GM18519 (cell line): ENCODE results near the gene CLSTN2.

Source experiments
- ATAC-seq: cut with Tn5 transposase; IDR thresholded peaks from one replicate; pipeline ENCODE4 v1.9.1; 2021; ENCODE audit warnings: mild to moderate bottlenecking, moderate library complexity; ENCODE audit not compliant: unreplicated experiment, low FRiP score

CLSTN2 gene

DNA sequence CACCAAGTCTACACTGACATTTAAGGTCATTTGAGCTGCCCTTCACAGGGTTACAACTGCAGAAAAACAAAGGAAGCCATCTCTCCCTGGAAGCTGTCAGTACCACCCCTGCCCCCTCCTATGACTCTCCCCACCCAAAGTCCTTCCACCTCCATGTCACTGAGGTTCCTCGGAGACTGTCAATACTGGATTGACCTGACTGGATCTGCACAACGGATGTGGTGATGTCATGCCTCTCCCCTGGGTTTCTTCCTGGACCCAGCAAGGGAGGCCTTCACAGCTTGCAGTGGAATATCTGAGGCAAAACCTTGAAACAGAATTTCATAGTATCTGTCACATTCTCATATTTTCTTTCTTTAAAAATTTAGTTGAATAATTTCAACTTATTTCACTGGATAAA, 153.5 kb downstream of the CLSTN2 start:
- ATAC-seq, result no peak

DNA sequence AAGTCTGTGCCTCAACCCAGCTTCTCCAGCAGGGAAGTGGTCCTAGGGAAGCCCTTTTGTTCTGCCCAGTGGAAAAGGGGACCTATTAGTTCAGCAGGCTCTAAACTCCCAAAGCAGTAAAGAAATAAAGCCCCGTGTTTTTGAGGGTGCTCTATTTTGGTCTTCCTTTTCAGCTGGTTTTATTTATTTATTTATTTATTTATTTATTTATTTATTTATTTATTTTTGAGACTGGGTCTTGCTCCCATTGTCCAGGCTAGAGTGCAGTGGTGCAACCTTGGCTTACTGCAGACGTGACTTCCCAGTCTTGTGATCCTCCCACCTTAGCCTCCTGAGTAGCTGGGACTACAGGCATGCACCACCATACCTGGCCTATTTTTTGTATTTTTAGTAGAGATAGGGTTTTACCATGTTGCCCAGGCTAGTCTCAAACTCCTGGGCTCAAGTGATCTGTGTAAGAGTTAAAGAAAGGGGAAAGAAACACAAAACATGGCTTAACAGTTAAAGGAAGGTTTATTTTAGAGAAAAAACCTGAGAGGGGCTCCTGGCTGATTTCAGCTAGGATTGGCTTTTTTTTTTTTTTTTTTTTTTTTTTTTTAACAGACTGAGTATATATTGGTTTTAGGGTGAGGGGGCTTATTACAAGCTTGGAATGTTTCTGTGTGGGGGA, 154.6 kb downstream of the CLSTN2 start:
- ATAC-seq, result no peak

- no peak for ATAC-seq
These were observed 156.2 kb downstream of the CLSTN2 start for GRCh38 chr3:140091143-140091542.

- no peak for ATAC-seq
These were observed 158.0 kb downstream of the CLSTN2 start for GRCh38 chr3:140092848-140093536.

GRCh38 chr3:140093742-140094141, 158.8 kb downstream of the CLSTN2 start:
- ATAC-seq, result no peak

- ATAC-seq, result no peak
These were observed 159.5 kb downstream of the CLSTN2 start for GRCh38 chr3:140094487-140094886.

DNA sequence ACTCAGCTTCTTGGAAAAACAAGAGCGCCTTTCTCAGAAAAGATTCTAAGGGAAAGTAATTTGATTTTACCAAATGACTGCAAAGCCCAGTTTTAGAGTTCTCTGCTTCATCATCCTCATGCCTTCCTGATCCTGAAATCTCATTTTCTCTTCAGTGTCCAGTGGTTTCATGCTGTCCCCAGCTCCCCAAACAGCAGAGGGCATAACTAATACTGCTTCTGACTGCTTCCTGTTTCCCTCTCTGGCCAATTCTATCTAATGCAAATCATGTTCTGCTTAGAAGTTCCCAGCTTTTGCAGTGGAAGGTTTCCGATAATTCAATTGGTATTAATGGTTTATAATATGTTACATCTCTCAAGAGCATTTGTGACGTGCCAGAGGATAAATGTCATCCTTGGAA, 161.1 kb downstream of the CLSTN2 start:
- no peak for ATAC-seq

GRCh38 chr3:140097874-140098635, 163.1 kb downstream of the CLSTN2 start:
- no peak for ATAC-seq

GRCh38 chr3:140100479-140100878, 165.5 kb downstream of the CLSTN2 start:
- ATAC-seq, result no peak

GRCh38 chr3:140103166-140103565, 168.2 kb downstream of the CLSTN2 start:
- no peak for ATAC-seq

DNA sequence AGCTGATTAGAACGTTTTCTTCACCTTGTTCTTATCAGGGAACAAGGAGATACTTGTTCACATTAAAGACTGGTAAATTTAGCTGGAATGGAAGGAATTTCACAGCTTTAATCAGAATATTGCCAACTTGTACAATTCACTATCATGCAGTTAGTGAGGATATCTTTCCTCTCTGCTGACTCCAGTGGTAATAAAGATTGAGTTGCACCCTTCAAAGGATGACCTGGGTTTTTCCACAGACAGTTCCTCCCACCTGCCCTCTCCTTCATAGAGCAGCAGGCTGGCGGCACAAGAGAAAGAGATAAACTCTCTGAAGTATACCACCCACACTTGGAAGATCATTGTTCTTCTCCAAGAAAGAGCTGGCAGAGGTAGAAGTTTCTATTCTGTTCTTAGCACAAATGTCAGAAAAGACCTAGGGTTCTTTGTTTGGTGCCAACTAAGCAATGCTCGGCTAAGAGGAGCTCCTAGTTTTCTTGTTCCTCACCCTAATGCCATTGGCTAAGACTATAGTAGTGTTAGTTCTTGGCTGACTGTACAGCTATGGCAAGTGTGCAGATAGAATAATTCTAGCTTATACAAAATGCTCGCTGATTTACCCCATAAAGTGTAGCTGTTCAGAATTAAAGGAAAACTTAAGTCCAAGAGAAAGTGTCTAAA, 169.1 kb downstream of the CLSTN2 start:
- no peak for ATAC-seq

DNA sequence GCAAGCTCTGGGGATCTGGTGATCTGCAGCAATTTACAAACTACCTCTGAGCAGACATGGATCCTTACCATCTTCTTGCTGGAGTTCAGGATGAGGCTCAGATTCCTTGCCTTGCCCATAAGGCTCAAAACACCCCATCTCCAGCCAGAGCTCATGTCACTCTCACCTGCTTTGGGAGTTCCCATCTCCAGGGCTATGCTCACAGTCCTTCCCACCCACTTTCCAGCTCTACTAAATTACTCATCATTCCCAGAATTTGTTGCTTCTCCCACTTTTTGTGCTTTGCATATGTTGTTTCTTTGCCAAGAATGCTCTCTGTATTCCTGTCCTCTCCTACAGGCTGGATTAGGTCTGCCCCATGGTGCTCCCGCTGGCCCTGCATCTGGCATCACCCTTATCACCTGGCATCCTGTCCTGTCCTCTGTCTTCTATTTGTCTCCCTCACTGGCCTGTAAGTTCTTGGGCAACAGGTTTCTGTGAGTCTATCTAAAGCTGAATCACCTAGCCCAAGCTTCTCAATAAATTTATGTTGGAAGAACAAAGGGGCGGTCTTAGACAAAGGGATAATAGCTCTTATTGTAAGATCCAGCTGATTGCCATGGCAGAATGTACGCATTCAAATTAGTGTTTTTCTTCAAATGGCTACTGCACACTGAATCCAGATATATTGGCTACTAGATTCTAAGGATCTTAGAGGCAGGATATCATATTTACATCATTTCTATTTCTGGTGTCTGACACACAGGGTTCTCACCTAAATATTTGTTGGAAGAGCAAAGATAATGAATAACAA, 179.2 kb downstream of the CLSTN2 start:
- no peak for ATAC-seq

DNA sequence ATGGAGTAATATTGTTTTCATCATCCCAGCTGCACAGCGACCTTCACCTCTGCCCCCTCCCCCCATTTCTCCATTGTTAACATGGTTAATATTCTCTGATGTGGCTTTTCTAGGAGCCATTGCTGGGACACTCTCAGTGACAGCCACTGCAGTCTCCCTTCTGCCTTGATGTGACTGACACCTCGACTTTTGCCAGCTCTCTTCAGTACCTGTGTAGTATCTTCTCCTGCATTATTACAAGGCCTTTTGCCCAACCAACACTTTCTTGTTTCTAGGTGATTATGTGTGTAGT, 179.8 kb downstream of the CLSTN2 start:
- ATAC-seq, result no peak

GRCh38 chr3:140117096-140117526, 182.1 kb downstream of the CLSTN2 start:
- ATAC-seq, result no peak

DNA sequence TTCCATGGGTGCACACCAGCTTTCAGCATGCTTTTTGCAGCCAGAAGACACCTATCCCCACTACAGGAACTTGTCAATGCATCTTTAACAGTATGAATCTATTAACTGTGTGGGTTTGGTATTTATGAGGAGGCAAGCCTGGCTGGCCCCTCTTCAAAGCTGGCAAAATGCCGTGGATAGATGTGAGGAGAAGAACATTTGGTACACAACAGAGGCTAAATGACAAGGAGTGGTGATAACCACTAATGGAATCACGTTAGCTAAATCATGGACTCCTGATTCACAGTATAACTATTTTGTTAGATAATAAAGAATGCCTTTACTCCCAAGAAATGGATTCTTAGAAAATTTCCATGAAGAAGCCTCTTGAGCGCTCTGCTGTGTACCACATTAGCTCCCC, 187.2 kb downstream of the CLSTN2 start:
- no peak for ATAC-seq

GRCh38 chr3:140128217-140128616, 193.2 kb downstream of the CLSTN2 start:
- ATAC-seq, result no peak

DNA sequence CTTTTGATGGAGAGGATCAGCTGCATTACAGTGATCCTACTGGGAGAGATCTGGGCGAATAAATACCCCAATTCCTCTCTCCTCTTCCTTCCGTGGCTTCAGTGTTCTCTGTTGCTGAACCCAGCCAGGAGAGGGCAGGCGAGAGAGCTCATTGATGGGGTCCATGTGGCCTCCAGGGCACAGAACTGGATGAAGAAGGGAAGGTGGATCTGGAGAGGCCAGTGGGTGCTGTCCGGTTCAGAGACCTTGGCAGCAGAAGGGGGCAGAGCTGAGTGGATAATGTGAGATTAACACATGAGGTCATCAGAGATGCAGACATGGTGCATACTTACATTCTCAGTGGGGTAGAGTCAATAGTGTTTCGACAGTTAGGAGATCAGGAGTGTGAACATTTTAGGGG, 193.6 kb downstream of the CLSTN2 start:
- ATAC-seq, result no peak

GRCh38 chr3:140129768-140130284, 194.8 kb downstream of the CLSTN2 start:
- no peak for ATAC-seq

DNA sequence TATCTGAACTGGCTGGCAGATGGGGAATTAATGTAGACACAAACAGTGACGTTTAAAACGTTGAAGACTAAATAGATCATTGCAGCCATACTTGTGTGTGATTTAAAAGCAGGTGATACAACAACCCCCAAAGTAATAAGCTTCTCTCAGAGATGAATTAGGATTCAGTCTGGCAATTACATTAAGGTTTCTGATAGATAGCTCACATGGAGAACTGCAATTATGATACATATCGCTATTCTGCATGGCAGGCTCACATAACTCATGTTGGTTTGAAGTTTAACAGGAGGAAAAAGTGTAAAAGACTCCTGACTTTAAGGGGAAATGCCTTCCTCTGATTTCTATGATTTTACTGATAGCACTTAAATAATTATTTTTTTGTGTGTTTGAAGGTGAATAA, 196.9 kb downstream of the CLSTN2 start:
- ATAC-seq, result no peak

DNA sequence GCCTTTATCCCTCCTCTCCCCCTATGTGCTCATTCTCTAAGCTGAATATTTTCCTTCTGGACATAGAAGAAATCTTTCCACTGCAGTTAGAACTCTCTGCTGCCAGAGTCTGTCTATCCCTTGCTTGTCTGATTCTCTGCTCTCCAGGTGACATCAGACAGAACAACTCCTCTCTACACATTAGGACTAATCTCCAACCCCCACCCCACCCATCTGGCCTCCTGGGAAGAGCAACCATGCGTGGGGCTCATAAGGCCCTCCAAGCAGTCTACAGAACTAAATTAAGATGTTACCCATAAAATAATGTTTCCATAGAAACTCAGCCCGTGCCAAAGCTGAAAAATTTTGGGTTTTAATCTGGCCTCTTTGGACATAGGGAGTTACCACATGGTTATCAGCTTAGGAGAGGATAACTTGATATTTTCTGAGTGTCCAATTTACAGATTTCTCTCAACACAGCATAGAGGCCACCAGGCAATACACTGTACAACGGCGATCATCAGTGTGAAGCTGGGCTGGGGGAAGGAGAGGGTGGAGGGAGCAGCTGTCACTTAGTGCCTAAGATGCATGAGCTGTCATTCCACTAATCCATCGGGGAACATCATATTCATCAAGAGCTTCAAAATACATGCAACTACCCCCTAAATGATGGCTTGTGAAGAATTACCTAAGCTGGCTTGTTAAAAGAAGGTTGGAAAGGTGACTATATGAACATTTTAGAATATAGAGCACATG, 199.4 kb downstream of the CLSTN2 start:
- ATAC-seq, result no peak
